HG02798 (cell line): ENCODE data around the gene MIPEP.
"Not testable (repeated sequence)": the region's sequence is repeated elsewhere in the genome, so short reads cannot be mapped to it uniquely, and the experiment has no call there.

ENCODE experiments used
- ATAC-seq: cut with Tn5 transposase; IDR thresholded peaks from one replicate; pipeline ENCODE4 v1.9.1; 2021; ENCODE audit warnings: mild to moderate bottlenecking; ENCODE audit not compliant: unreplicated experiment, poor library complexity

Gene MIPEP

GRCh38 chr13:23786607-23787006 lies 102.6 kb downstream of the MIPEP start:
- ATAC-seq = no peak

DNA sequence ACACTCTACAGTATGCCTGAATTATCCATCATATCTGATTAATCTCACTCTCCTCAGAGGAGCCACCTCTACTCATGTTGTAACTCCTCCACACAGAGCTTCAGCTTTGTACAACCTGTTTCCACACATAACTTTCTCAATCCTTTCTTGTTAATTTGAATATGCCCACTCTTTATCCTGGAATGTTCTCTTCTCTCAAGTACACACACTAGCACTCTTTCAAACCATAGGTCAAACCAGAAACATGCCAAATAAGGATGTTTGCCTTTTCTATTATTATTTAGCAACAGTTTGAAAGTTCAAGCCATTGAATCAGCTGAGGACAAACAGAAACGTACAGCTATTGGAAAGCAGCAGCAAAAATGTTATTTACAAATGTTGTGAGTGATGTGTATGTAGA lies 110.3 kb downstream of the MIPEP start:
- no peak for ATAC-seq

- ATAC-seq = no peak
Observed at GRCh38 chr13:23778002-23778652, 111.1 kb downstream of the MIPEP start.

DNA sequence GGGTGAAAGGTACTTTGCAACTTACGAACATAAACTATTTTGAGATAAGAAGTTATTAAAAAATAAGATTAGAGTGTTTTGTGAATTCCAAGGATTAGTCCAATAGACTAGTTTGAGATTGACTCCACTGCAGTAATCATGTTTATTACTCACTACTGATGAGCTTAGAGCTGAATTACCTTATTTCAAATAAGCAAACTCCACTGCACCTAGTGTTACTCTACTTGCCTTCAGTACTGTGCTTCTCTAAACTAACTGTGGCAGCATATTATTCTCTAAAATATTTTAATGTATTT lies 111.7 kb downstream of the MIPEP start:
- peak; percentile 19 for ATAC-seq

DNA sequence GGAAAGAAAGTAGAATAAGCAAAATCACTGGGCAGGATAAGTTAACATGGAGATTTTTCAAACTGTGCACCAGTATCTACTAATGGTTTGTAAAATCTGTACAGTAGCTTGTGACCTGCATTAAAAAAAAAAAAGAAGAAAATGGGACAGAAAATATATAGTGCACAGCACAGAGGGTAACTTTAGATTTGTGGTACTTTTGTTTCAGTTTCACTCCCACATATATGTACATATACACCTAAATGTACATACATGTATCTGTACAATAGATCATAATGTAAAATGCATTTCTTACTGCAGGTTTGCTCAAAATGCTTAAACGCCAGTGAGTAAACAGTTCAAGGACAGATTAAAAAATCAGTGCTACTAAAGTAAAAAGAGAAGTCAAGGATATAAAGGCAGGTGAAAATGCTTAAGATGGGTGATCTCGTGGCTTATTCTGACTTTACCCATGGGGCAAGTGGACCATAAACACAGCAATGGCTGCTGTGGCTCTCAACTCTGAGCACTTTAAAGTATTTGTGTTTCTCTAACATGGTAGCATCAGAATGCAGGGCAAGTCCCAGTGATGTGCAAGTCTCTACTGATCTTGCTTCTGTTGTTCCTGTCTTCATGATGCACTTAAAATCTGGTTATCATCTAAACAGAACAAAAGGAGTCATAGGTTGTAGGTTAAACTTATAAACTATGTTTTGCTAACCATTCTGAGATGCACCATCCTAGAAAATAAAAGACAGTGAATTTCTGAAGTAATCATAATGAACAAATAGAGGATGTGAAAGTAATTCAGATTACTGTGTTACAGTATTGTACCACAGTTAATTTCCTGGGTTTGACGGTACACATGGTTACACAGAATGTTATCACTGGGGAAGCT lies 112.3 kb downstream of the MIPEP start:
- ATAC-seq = peak; percentile 97

- ATAC-seq = no peak
Observed at GRCh38 chr13:23772717-23773116, 116.5 kb downstream of the MIPEP start.

DNA sequence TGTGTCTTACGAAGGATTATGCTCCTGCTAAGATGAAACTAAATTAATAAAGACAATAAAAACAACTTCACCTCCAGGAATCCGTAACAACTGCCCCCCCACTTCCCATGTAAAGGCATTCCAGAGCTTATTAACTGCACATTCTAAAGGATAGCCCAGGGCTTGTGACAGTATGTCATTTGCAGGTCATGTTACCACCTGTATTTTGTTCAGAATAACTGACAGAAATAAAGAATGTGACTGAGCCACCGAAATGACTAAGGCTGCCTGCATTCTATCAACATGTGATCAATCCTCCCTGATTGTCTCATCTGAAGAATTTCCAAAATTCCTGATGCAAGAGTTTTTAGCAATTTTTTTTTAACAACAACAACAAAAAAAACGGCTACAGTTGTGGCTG lies 117.2 kb downstream of the MIPEP start:
- no peak for ATAC-seq

- peak; percentile 86 for ATAC-seq
Observed at GRCh38 chr13:23771552-23771951, 117.6 kb downstream of the MIPEP start.

- no peak for ATAC-seq
Observed at GRCh38 chr13:23770973-23771372, 118.2 kb downstream of the MIPEP start.

DNA sequence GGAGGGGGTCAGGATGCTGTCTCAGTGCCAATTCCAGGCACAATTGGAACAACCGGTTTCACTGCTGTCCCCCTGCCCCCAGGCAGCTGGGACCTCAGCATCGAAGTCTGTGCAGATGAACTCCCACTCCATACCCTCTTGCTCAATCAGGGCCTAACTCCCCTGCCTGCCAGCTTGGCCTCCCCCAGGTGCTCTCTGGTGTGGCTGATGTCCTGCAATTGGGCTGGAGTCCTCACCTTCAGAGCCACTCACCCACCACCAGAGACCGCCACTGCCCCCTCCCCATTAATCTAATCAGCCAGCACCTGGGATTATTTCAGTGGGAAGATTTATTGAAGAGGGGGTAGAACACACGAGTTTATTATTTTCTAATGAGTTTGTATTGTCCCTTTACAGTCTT lies 118.8 kb downstream of the MIPEP start:
- ATAC-seq = no peak

DNA sequence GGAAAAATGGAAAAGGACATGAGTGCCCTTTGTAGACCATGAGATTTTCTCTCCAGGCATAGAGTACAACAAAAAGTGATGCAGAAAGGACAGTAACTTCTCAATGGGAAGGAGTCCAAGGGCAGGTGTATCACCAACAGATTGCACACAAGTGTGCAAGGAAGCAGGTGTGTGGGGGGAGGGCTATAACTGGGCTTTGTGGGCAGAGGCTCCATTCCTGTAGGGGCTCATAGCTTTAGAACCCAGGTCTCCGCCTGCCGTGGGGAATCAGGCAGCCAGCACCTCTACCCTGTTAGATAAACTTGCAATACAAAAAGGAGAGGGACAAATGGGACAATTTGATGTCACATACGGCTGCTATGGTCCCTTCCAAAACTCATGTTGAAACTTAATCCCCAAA lies 119.8 kb downstream of the MIPEP start:
- ATAC-seq = no peak

DNA sequence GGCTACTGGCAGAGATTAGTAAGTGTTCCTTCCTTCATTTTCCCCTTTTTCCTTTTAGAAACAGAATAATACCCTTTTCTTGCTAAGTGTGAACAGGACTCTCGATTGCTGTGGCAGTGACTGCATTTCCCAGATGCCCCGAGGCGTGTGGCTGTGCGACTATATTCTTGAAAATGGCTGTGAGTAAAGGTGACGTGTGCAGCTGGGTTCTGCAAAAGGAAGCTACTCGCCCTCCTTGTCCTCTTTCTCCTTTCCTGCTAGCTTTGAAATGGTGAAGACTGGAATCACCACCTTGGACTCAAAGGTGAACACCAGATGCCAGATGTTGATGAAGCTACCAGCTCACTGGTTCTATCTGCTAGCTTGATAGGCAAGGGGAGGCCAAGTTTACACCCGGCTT lies 121.4 kb downstream of the MIPEP start:
- no peak for ATAC-seq

- no peak for ATAC-seq
Observed at GRCh38 chr13:23766939-23767338, 122.3 kb downstream of the MIPEP start.

DNA sequence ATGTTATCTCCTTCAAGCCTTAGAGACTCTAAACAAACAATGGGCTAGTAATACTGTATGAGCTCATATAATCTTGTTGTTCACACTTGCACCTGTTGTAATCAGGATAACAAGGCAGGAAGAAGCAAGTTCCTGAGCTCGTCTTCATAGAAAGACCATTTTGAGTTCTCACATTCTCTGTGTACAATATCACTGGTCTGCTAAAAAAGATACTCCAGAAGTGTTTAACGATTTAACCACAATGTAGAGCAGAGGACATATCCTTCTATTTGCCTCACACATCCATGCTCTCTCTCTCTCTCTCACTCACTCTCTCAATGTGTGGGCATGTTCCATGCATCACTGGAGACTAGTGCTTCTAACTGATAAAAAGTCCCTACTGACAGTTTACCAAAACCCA lies 122.9 kb downstream of the MIPEP start:
- ATAC-seq = no peak

DNA sequence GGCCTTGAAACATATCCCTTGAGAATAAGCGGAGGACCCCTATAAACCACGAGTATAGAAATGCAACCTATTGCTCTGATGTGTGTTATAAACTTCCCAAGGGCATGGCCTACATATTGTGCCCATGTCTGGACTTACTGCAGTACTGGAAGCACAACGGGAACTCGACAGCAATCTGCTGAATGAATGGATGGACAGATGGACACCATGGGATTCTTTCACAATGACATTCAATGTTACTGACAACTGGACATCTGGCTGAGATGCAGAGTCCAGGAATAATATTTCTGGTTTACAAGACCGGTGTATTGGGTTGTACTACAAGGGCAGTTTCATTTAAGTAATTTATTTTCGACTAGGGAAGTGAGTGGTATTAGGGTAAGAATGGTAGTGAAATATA lies 123.7 kb downstream of the MIPEP start:
- no peak for ATAC-seq

DNA sequence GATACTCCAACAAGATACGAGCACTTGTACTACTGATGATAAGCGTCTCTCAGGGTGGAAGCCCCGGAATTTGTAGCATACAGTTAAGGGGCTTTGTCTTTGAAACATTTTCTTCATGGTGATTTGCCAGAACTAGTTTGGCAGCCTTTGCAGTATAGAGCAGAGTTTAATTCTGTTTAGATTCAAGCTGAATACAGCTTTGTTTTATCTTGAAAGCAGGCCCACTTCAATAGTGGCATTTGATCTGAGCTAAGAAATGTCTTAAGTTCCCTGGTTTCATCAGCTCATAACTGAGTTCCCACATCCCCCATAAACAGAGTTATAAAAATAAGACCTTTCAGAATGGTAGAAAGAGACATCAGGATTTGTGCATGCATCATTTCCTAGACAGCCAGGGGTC lies 125.9 kb downstream of the MIPEP start:
- ATAC-seq = no peak

GRCh38 chr13:23761760-23762159 lies 127.4 kb downstream of the MIPEP start:
- ATAC-seq = not testable (repeated sequence)

- ATAC-seq = no peak
Observed at GRCh38 chr13:23760000-23760399, 129.2 kb downstream of the MIPEP start.

DNA sequence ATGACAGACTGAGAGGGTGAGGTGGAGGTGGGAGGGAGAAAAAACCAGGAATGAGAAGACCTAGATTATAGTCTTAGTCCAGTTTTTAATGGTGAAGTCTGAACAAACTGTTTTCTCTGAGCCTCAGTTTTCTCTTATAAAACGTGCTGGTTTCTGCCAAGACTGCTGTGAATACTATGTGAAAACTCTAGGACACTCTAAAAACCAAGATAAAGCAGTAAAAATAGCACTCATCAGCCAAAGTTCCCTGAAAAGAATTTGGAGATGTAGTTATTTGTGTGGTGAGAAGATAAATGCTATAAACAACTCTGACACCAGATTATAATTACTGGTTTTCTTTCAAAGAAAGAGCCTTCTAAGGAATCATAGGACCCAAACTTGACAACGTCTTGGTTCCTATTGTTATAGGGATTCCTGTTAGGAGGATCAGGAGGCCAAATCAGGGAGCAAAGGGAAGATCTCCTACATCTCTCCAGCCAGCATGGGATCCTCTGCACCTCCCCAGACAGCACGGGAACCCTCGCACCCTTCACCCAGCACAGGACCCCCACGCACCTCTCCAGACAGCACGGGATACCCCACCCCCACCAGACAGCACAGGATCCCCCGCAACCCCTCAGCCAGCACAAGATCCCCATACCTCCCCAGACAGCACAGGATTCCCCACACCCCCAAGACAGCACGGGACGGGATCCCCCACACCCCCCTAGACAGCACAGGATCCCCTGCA lies 130.2 kb downstream of the MIPEP start:
- no peak for ATAC-seq

GRCh38 chr13:23754997-23755396 lies 134.2 kb downstream of the MIPEP start:
- no peak for ATAC-seq

DNA sequence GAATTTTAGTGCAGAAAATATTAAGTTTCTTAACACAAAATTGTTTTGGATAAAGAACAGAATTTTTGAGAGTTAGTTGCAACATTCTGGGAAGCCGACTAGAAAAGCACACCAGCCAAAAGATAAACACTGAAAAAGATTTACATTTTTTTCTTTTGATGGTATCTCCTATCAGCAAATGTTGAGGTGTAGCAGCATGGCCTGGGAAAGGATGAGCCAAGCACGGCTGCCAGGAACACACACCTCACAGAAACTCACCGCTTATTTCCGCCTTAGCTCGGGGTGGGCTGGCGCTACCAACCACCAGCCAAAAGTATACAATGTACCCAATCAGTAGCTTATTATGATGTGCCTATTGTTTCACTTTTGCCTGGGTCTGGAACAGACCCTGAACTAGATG lies 134.7 kb downstream of the MIPEP start:
- ATAC-seq = no peak
